HepG2 (cell line): ENCODE measurements around the gene DNMBP. TPM values are rescaled to one million over a fixed set of nuclear protein-coding genes. Genes with fewer than 3 reads are reported as not detected.
A peak's percentile ranks its signal among the peaks of the same experiment; 100 is the strongest.

Experiments
- ATAC-seq: fragments of 200-7000 bp; cut with Tn5 transposase; 3 replicates; pipeline ENCODE4 v1.9.1; 2020; ENCODE audit warnings: mild to moderate bottlenecking, moderate library complexity
- BruUV-seq: library from RNA; stranded (reverse); fragments of 400-500 nt; replicated peaks from 2 replicates; lab custom pipeline; 2021; lab: Mats Ljungman, UMichigan
- CTCF ChIA-PET: fragments of 300-600 bp; formaldehyde crosslinking; extraction: SDS; loops from one replicate; lab custom pipeline; 2021; ENCODE audit warnings: low total read pairs, inconsistent platforms, low intra/inter-chr PET ratio; lab: Yijun Ruan, JAX
- POLR2A ChIA-PET: fragments of 350-600 bp; sonication (Branson Sonifier 250); formaldehyde crosslinking; loops from one replicate; lab custom pipeline; 2020; ENCODE audit warnings: antibody characterized with exemption, inconsistent platforms; lab: Yijun Ruan, JAX
- DNase-seq: peaks from one replicate; pipeline ENCODE4 v3.0.0-alpha.2; 2015; ENCODE audit warnings: low spot score
- FAIRE-seq: peaks from 3 replicates; lab custom pipeline; 2011; peaks lifted over from hg19 to GRCh38; lab: Jason Lieb, UNC
- H2AFZ ChIP-seq: one replicate; pipeline ENCODE4 v1.6.1; 2011; ENCODE audit warnings: low read length, inconsistent platforms
- H3K27ac ChIP-seq: fragments of 300-600 bp; 3 replicates; pipeline ENCODE4 v1.8.0; 2011; ENCODE audit warnings: mixed run types, mild to moderate bottlenecking, mixed read lengths, low read length, inconsistent platforms; ENCODE audit not compliant: insufficient read depth; ENCODE audit errors: extremely low read length
- H3K27me3 ChIP-seq, 2 experiments: fragments of 200-600 bp in 1 of 2; 2 replicates in 1 of 2; 3 replicates in 1 of 2; pipeline versions ENCODE4 v1.6.0 to v1.8.0; 2011; ENCODE audit warnings: low read length in 2 of 2, mild to moderate bottlenecking in 2 of 2, moderate library complexity in 2 of 2, inconsistent platforms in 1 of 2; ENCODE audit not compliant: insufficient read depth in 2 of 2, control insufficient read depth in 1 of 2
- H3K36me3 ChIP-seq, 2 experiments: fragments of 200-600 bp in 1 of 2; replicated peaks in 1 of 2; 2 replicates in 1 of 2; 3 replicates in 1 of 2; pipeline versions ENCODE4 v1.5.1 to v1.8.0; 2011; ENCODE audit warnings: low read length in 2 of 2, inconsistent platforms in 1 of 2; ENCODE audit not compliant: insufficient read depth in 2 of 2, control insufficient read depth in 1 of 2
- H3K4me1 ChIP-seq: 2 replicates; pipeline ENCODE4 v1.5.1; 2012; ENCODE audit warnings: low read length, inconsistent platforms; ENCODE audit not compliant: insufficient read depth
- H3K4me2 ChIP-seq: 2 replicates; pipeline ENCODE4 v1.6.0; 2011; ENCODE audit warnings: low read depth, low read length, inconsistent platforms
- H3K4me3 ChIP-seq, 3 experiments: fragments of 200-600 bp in 1 of 3; sonication (generic), shearing (Covaris generic) in 1 of 3; replicated peaks in 1 of 3; 2 replicates each; pipeline ENCODE4 v1.5.1; 2011 to 2016; ENCODE audit warnings: low read length in 3 of 3, inconsistent platforms in 2 of 3, low read depth in 2 of 3, mild to moderate bottlenecking in 2 of 3, control low read depth in 1 of 3, mixed read lengths in 1 of 3; ENCODE audit not compliant: insufficient read depth in 1 of 3
- H3K79me2 ChIP-seq: one replicate; pipeline ENCODE4 v1.6.1; 2011; ENCODE audit warnings: low read length, inconsistent platforms; ENCODE audit not compliant: insufficient read depth
- H3K9ac ChIP-seq: 2 replicates; pipeline ENCODE4 v1.6.0; 2011; ENCODE audit warnings: mild to moderate bottlenecking, low read depth, low read length, inconsistent platforms; ENCODE audit not compliant: insufficient read depth
- H3K9me3 ChIP-seq: 2 replicates; pipeline ENCODE4 v1.5.1; 2012; ENCODE audit warnings: mild to moderate bottlenecking, low read length
- H4K20me1 ChIP-seq: 2 replicates; pipeline ENCODE4 v1.6.0; 2011; ENCODE audit warnings: inconsistent platforms, mild to moderate bottlenecking, low read length, moderate library complexity; ENCODE audit not compliant: insufficient read depth
- ARNTL ChIP-seq: sonication (generic); formaldehyde crosslinking; IDR thresholded peaks from 2 replicates; pipeline ENCODE4 v1.4.0; 2020; ENCODE audit warnings: mild to moderate bottlenecking, missing genetic modification reagents
- FIP1L1 ChIP-seq: fragments of 200-400 bp; formaldehyde crosslinking; IDR thresholded peaks from 2 replicates; pipeline ENCODE4 v1.6.1; 2018; ENCODE audit warnings: low read depth, mild to moderate bottlenecking, low read length, moderate library complexity, borderline replicate concordance; ENCODE audit not compliant: insufficient read depth
- PHF21A ChIP-seq: sonication (generic); formaldehyde crosslinking; IDR thresholded peaks from 2 replicates; pipeline ENCODE4 v1.5.0; 2020; ENCODE audit warnings: mild to moderate bottlenecking, missing genetic modification reagents
- SRSF4 ChIP-seq: fragments of 200-400 bp; formaldehyde crosslinking; IDR thresholded peaks from one replicate; pipeline ENCODE4 v1.6.1; 2018; ENCODE audit warnings: mild to moderate bottlenecking, low read depth, low read length, moderate library complexity; ENCODE audit not compliant: poor library complexity, severe bottlenecking
- ZFP36L1 ChIP-seq: sonication (generic); formaldehyde crosslinking; IDR thresholded peaks from 2 replicates; pipeline ENCODE4 v1.8.0; 2022; ENCODE audit warnings: mild to moderate bottlenecking, missing genetic modification reagents, moderate library complexity
- ZNF121 ChIP-seq: sonication (generic); formaldehyde crosslinking; IDR thresholded peaks from 2 replicates; pipeline ENCODE4 v1.5.0; 2020; ENCODE audit warnings: mild to moderate bottlenecking, missing genetic modification reagents
- ZNF232 ChIP-seq: sonication (generic); formaldehyde crosslinking; IDR thresholded peaks from 2 replicates; pipeline ENCODE4 v1.4.0; 2020; ENCODE audit warnings: missing genetic modification reagents, borderline replicate concordance
- ZNF468 ChIP-seq: sonication (generic); formaldehyde crosslinking; IDR thresholded peaks from 2 replicates; pipeline ENCODE4 v1.8.0; 2022; ENCODE audit warnings: mild to moderate bottlenecking, moderate library complexity, missing genetic modification reagents
- ZNF546 ChIP-seq: sonication (generic); formaldehyde crosslinking; conservative IDR thresholded peaks from 2 replicates; pipeline ENCODE4 v1.8.1; 2023; ENCODE audit warnings: mild to moderate bottlenecking, missing genetic modification reagents
- WGBS: methylation state at CpG from one replicate; pipeline ENCODE4 v1.1.6; 2017; ENCODE audit warnings: low lambda C conversion rate; 5-methylcytosine and 5-hydroxymethylcytosine counted together
- in situ Hi-C: cut with HindIII; loops from 2 replicates; pipeline ENCODE4 v1.10.0; 2017; ENCODE audit warnings: low pct_unique_long_range_greater_than_20kb; ENCODE audit not compliant: extremely low pct_ligation_motif_present
- intact Hi-C: fragments of 100-400 bp; cut with micrococcal nuclease; formaldehyde crosslinking; loops from one replicate; pipeline ENCODE4 v1.10.0; 2022; ENCODE audit not compliant: unreplicated experiment
- polyA plus RNA-seq, 8 experiments: library from polyadenylated mRNA; depleted of rRNA in 3 of 8; stranded (reverse) in 7 of 8; unstranded in 1 of 8; fragments of >200 nt; fragmentation: Illumina TruSeq in 4 of 8; extraction: Trizol in 4 of 8; gene quantifications; 2 replicates each; pipeline versions ENCODE4 v1.2.1 to v1.2.3, GENCODE V29; 2011 to 2016; ENCODE audit warnings: low read depth in 4 of 8, missing spikeins in 1 of 8, mixed read lengths in 1 of 8; ENCODE audit not compliant: insufficient read depth in 1 of 8
- total RNA-seq, 5 experiments: library from RNA; depleted of rRNA; stranded (reverse); fragments of >200 nt; fragmentation: Illumina TruSeq; extraction: Trizol; gene quantifications; 2 replicates each; pipeline ENCODE4 v1.2.3, GENCODE V29; 2016; ENCODE audit warnings: low read depth in 1 of 5
- TF ChIP-seq, protein P1 (sequence below): sonication (generic); formaldehyde crosslinking; IDR thresholded peaks from 2 replicates; pipeline ENCODE4 v1.5.1; 2020; ENCODE audit warnings: mild to moderate bottlenecking, missing genetic modification reagents, borderline replicate concordance
- TF ChIP-seq, protein P2 (sequence below): sonication (generic); formaldehyde crosslinking; IDR thresholded peaks from 2 replicates; pipeline ENCODE4 v1.8.1; 2023; ENCODE audit warnings: mild to moderate bottlenecking, missing genetic modification reagents
- TF ChIP-seq, protein P3 (sequence below): sonication (generic); formaldehyde crosslinking; IDR thresholded peaks from 2 replicates; pipeline ENCODE4 v1.5.0; 2020; ENCODE audit warnings: missing genetic modification reagents

DNMBP gene
- total and polyA plus RNA-seq, 2 of the 13 experiments (the other 11 are each of a cell fraction or from before 2014, with no cell fraction given) = 3.6 to 6.3 TPM

DNA sequence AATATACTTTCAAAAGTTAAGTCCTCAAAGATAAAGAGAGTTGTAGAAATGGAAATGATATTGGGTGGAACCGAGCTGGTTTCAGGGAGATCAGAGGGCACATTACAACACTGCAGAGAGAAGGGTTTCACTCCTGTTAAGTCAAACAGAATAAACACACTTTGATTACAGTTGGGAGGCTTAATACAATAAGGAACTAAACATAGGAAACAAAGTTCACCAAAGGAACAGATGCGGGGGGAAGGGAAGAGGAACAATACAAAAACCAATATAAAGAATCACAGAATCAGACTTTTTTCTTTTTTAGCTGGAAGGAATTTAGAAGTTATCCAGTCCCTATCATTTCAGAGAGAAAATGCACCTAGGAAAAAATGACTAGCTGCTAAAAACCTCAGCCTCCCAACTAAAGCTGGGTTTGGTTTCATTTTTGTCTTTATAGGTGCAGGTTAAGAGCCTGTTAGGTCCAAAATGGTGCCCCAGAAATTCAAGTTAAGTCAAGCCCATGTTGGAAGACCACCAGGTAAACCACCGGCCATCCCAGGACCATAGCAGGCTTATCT lies 81.9 kb downstream of the DNMBP start:
- Histone ChIP-seq H3K4me3 (peak overlapping the region; percentile 65 to 69 (median 68)), H2AFZ (no peak overlapping the region), H3K4me1 (peaks cover 83% of the 10 kb centered on the region), H4K20me1 (no peaks in the 10 kb centered on the region), H3K9me3 (no peaks in the 10 kb centered on the region), H3K27ac (peak overlapping the region; percentile 71), H3K36me3 (no peaks in the 10 kb centered on the region), H3K79me2 (peaks cover 48% of the 10 kb centered on the region), H3K9ac (peak overlapping the region; percentile 65), H3K27me3 (no peaks in the 10 kb centered on the region; a peak in 1 of 5 replicates), H3K4me2 (peak overlapping the region; percentile 98)
- DNase-seq (peak; percentile 68), ATAC-seq (peak; percentile 39), FAIRE-seq (peak; percentile 51)
- intact Hi-C loops = loop anchor here (5.0 kb wide), 1 partner anchor 70 kb away; no protein-coding TSS in a partner anchor
- WGBS = 2% methylated on average over 3 of the region's 3 CpGs
- ChIA-PET CTCF (no interaction called here), POLR2A (interaction anchor here (0.7 to 2.1 kb wide), 8 partner anchors 9 to 174 kb away, joined by 3 to 6 read pairs (median 3); partner anchors contain the start of gene DNMBP)
- in situ Hi-C loops = no loop called here
- BruUV-seq = no TSS peak
- TF ChIP-seq ZNF121 (CRISPR knock-in tag) = no peak
- TF ChIP-seq, protein P1, sequence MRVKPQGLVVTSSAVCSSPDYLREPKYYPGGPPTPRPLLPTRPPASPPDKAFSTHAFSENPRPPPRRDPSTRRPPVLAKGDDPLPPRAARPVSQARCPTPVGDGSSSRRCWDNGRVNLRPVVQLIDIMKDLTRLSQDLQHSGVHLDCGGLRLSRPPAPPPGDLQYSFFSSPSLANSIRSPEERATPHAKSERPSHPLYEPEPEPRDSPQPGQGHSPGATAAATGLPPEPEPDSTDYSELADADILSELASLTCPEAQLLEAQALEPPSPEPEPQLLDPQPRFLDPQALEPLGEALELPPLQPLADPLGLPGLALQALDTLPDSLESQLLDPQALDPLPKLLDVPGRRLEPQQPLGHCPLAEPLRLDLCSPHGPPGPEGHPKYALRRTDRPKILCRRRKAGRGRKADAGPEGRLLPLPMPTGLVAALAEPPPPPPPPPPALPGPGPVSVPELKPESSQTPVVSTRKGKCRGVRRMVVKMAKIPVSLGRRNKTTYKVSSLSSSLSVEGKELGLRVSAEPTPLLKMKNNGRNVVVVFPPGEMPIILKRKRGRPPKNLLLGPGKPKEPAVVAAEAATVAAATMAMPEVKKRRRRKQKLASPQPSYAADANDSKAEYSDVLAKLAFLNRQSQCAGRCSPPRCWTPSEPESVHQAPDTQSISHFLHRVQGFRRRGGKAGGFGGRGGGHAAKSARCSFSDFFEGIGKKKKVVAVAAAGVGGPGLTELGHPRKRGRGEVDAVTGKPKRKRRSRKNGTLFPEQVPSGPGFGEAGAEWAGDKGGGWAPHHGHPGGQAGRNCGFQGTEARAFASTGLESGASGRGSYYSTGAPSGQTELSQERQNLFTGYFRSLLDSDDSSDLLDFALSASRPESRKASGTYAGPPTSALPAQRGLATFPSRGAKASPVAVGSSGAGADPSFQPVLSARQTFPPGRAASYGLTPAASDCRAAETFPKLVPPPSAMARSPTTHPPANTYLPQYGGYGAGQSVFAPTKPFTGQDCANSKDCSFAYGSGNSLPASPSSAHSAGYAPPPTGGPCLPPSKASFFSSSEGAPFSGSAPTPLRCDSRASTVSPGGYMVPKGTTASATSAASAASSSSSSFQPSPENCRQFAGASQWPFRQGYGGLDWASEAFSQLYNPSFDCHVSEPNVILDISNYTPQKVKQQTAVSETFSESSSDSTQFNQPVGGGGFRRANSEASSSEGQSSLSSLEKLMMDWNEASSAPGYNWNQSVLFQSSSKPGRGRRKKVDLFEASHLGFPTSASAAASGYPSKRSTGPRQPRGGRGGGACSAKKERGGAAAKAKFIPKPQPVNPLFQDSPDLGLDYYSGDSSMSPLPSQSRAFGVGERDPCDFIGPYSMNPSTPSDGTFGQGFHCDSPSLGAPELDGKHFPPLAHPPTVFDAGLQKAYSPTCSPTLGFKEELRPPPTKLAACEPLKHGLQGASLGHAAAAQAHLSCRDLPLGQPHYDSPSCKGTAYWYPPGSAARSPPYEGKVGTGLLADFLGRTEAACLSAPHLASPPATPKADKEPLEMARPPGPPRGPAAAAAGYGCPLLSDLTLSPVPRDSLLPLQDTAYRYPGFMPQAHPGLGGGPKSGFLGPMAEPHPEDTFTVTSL (CRISPR knock-in tag) = peak; percentile 24; the same call in 1 of the 2 replicates
- no peak for TF ChIP-seq SRSF4
- no peak for TF ChIP-seq ARNTL (CRISPR knock-in tag)
- TF ChIP-seq FIP1L1 = no peak
- no peak for TF ChIP-seq PHF21A (CRISPR knock-in tag)
- no peak for TF ChIP-seq ZNF468 (CRISPR knock-in tag)
- TF ChIP-seq, protein P2, sequence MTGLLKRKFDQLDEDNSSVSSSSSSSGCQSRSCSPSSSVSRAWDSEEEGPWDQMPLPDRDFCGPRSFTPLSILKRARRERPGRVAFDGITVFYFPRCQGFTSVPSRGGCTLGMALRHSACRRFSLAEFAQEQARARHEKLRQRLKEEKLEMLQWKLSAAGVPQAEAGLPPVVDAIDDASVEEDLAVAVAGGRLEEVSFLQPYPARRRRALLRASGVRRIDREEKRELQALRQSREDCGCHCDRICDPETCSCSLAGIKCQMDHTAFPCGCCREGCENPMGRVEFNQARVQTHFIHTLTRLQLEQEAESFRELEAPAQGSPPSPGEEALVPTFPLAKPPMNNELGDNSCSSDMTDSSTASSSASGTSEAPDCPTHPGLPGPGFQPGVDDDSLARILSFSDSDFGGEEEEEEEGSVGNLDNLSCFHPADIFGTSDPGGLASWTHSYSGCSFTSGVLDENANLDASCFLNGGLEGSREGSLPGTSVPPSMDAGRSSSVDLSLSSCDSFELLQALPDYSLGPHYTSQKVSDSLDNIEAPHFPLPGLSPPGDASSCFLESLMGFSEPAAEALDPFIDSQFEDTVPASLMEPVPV (CRISPR knock-in tag) = no peak
- no peak for TF ChIP-seq ZFP36L1 (CRISPR knock-in tag)
- TF ChIP-seq, protein P3, sequence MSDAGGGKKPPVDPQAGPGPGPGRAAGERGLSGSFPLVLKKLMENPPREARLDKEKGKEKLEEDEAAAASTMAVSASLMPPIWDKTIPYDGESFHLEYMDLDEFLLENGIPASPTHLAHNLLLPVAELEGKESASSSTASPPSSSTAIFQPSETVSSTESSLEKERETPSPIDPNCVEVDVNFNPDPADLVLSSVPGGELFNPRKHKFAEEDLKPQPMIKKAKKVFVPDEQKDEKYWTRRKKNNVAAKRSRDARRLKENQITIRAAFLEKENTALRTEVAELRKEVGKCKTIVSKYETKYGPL (CRISPR knock-in tag) = no peak
- TF ChIP-seq ZNF546 (CRISPR knock-in tag) = no peak
- TF ChIP-seq ZNF232 (CRISPR knock-in tag) = no peak
